NB4 (cell line): ENCODE results near the gene WNT3.

Experiments
- DNase-seq: peaks from one replicate; pipeline ENCODE4 v3.0.0; 2010; ENCODE audit warnings: low read depth
- H3K4me3 ChIP-seq: one replicate; pipeline ENCODE4 v1.5.1; 2011; ENCODE audit warnings: mild to moderate bottlenecking, low read depth, low read length, moderate library complexity
- CTCF ChIP-seq: IDR thresholded peaks from one replicate; pipeline ENCODE4 v1.5.1; 2012; ENCODE audit warnings: low read depth, low read length
- MAX ChIP-seq: IDR thresholded peaks from 2 replicates; pipeline ENCODE4 v1.6.1; 2011; ENCODE audit warnings: low read depth, low read length
- MYC ChIP-seq: IDR thresholded peaks from 2 replicates; pipeline ENCODE4 v1.6.1; 2011; ENCODE audit warnings: low read depth, low read length
- POLR2A ChIP-seq: IDR thresholded peaks from 2 replicates; pipeline ENCODE4 v1.6.1; 2011; ENCODE audit warnings: mild to moderate bottlenecking; ENCODE audit not compliant: insufficient read length; ENCODE audit errors: extremely low read depth

The WNT3 gene

GRCh38 chr17:46823657-46824056 lies 5.2 kb upstream of the WNT3 start:
- H3K4me3 ChIP-seq: no peak overlapping the region
- TF ChIP-seq CTCF: no peak
- no peak for TF ChIP-seq POLR2A
- no peak for TF ChIP-seq MAX
- no peak for TF ChIP-seq MYC

GRCh38 chr17:46822388-46822921 lies 4.0 kb upstream of the WNT3 start:
- no peak for TF ChIP-seq MYC
- peak; percentile 74 for TF ChIP-seq CTCF
- no peak overlapping the region for H3K4me3 ChIP-seq
- peak; percentile 43 for DNase-seq

More at GRCh38 chr17:46823657-46824056, 5.2 kb upstream of the WNT3 start:
- DNase-seq: no peak

- TF ChIP-seq MAX (no peak), POLR2A (no peak), MYC (no peak), CTCF (no peak)
- H3K4me3 ChIP-seq: no peak overlapping the region
- DNase-seq: no peak
These were observed 3.2 kb upstream of the WNT3 start for GRCh38 chr17:46821482-46822387.

- H3K4me3 ChIP-seq: no peak overlapping the region
- no peak for DNase-seq
- TF ChIP-seq CTCF: no peak
- no peak for TF ChIP-seq MYC
- TF ChIP-seq POLR2A: no peak
- no peak for TF ChIP-seq MAX
These were observed 2.3 kb upstream of the WNT3 start for GRCh38 chr17:46820592-46821450.

- H3K4me3 ChIP-seq: no peak overlapping the region
- no peak for DNase-seq
- no peak for TF ChIP-seq MYC
- no peak for TF ChIP-seq MAX
- no peak for TF ChIP-seq CTCF
- no peak for TF ChIP-seq POLR2A
These were observed 1.4 kb upstream of the WNT3 start for GRCh38 chr17:46819906-46820351.
